ENCODE results near the gene IGSF3.

Gene IGSF3

DNA sequence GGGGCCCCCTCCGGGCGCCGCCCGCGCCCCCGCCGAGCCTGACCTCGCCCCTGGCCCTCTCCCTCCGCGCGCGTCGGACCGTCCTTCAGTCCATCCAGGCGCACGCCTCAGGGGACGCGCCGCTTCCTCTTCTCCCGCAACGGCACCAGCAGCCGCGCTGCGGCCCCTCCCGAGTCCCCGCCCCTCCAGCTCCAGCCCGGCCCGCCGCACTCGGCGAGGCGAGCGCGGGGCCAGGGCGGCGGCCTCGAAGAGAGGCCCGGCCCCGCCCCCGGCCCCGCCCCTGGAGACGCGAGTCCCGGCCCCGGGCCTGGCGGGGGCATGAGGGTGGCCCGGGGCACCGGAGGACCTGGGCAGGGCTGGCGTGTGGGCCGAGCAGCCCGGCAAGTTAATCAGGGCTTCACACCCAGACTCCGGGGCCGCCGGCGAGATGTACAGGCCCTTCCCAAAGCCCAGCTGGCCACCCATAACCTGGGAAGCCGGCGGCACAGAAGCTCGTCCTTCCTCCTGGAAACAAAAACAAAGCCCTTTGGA, at the start of gene IGSF3:
Gene IGSF3 (minus strand): TSS at position 159 of the 531 bp plus-strand sequence. CDS start 1,407 bp downstream, outside the sequence.
- DNase-seq, result peak; percentile 83

DNA sequence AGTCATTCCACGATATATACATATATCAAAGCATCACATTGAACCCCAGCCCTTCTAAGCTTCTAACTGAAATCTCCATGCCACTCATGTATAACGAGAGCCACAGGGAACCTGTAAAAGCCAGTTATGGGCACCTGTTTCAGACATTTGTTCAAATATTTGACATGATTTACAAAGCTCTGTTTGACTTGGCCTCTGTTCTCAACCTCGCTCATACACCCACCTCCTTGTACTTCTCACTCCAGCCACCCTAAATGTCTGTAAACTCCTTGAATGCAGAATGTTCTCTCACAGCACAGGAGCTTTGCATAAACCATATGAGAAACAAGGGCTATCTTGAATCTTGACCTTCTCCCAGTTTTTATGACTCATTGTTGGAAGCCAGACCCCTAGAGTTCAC, 49.8 kb upstream of the IGSF3 start:
- no peak for DNase-seq

DNA sequence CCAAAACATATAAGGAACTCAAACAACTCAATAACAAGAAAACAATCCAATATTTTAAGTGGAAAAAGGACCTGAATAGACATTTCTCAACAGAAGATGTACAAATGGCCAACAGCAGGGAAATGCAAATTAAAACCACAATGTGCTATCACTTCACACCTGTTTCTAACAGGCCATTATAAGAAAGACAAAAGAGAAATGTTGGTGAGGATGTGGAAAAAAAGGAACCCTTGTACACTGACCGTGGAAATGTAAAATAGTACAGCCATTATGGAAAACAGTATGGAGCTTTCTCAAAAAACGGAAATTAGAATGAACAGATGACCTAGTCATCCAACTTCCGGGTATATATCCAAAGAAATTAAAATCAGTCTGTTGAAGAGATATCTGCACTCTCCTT, 48.9 kb upstream of the IGSF3 start:
- DNase-seq, result no peak

DNA sequence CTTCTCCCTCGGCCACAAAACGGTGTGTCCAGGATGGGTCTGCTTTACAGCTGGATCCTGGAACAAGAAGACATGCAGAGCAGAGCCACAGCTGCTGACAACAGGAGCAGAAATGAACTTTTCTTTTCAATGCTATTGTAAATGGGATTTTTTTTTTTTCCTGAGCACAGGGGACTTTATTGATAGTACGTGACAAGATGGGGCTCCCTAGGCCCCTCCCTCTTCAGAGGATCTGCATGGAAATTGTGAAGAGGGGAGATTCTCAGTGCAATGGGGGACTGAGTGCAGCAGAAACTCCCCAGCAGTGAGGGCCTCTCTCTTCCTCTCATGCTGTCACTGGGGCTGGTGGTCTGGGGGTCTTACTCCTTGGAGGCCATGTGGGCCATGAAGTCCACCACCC, 45.9 kb upstream of the IGSF3 start:
- DNase-seq, result no peak

DNA sequence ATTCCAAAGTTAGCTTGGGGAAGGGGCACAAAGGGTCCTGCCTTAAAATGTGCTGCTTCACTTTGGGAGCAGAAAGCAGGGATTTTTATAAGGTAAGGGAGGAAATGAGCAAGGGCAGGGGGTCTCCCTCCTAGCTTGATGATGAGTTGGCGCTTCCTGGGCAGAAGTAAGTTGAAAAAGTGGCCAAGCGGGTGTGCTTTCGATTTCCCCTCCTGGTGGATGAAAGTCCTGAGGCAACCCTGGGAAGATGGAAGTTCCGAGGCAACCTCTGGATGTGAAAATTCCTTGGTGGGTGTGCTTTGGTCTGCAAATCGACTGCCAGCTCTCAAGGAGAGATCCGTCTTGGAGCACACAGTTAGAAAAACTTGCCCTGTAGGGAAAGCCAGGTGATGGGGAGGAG, 45.0 kb upstream of the IGSF3 start:
- no peak for DNase-seq

DNA sequence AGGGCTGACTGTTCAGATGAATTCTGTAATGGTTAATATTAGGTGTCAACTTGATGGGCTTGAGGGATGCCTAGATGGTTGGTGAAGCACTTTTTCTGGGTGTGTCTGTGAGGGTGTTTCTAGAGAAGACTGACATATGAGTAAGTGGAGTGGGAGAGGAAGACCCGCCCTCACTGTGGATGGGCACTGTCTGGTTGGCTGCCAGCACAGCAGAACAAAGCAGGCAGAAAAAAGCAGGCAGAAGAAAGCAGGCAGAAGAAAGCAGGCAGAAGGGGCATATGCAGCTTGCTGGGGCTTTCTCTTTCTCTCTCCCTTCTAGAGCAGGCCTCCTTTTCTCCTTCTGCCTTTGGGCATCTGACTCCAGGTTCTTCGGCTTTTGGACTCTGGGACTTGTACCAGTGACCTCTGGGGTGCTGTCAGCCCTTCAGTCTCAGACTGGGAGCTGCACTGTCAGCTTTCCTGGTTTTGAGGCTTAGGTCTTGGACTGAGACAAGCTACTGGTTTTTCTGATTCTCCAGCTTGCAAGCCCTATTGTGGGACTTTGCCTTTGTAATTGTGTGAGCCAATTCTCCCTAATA, 43.8 kb upstream of the IGSF3 start:
- peak; percentile 58 for DNase-seq

DNA sequence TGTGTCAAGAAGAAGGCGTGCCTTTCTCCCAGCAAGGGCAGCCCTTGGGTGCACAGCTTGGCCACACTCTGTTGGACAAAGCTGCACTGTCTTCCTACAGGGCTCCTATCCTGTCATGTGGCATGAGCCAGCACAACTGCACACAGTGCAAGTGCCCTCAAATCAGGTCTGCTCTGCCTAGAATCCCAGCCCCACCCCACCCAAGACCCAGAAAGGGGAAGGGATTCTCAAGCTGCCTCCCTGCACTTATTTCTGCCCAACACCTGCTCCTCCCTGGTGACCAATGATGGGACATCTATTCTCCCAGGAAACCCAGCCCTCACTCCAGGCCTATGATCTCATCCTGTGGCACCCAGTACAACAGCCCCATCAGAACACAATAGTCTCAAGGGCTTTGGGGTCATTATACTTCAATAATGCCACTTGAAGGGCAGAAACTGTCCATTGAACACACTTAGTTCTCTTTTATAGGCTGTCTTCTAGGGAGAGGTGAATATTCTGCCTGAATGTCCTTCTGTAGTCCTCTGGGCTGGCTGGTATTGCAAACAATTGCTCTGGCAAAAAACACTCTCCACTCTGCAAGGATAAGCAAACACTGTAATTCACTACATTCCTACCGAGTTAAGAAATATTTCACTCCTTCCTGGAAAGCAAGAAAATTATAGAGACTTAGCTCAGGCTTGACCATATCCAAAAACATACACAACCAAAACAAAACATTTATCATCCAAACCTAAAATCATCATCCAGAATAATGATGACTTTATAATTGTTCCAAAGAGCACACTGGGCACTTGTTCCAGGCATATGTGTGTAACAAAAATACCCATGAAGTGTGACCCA, 43.1 kb upstream of the IGSF3 start:
- DNase-seq, result no peak

DNA sequence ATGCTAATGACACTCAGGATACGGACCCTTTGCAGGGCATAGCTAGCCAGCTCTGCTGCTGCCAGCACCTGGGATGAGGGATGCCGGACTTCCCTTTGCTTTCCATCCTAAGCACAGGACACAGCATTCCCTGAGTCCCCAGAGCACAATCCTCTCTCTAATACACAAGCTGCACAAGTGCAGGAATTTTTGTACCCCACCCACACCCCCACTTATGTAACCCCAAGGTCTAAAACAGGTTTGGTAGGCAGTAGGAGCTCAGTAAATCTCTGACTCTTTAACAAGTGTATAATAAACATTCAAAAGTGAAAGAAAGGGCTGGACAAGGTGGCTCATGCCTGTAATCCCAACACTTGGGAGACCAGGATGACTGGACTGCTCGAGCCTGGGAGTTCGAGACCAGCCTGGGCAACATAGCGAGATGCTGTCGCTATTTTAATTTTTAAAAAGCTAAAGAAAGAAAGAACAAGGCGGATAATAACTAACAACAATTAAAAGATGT, 42.2 kb upstream of the IGSF3 start:
- no peak for DNase-seq

DNA sequence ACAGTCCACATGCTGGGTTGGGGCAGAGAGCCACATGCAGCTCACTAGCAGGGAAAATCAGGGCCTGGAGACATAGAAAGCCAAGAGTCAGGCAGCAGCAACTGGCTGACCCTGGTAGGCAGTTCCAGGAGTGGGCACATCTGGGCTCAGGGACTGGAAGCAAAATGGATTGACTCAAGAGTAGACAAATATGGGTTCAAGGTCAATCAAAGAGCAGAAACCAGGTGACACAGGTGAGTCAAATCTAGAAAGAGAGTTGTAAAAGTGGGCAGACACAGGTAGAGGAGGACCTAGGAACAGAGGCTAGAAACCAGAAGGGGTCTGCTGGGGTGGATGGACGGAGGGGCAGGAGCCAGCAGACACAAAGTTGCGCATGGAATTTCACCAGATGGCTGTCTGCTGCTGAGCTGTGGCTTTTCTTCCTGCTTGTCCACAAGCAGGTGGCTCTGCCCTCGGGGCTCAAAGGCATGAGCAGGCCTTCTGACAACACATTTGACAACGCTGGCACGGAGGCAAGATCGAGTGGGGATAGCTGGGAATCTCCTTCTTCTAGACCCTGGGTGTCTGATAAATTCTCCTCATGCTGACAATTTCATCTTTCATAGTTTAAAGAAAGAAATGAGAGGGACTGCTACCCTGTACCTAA, 40.8 kb upstream of the IGSF3 start:
- DNase-seq, result no peak

DNA sequence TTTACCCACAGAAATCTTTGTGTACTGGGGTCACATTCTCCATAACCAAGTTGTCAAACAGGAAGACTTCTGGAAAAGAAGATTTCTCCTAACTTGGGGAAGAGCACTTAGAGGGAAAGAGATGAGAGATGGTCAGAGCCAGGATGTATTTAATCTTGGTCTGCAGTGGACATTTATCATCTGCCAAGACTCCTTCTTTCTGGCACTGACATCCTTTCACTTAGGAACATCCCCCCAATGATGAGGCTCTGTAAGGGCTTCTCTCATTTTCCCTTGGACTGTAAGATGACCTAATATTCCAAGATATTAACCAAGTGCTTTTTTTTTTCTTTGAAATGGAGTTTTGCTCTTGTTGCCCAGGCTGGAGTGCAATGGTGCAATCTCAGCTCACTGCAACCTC, 39.3 kb upstream of the IGSF3 start:
- DNase-seq, result no peak

DNA sequence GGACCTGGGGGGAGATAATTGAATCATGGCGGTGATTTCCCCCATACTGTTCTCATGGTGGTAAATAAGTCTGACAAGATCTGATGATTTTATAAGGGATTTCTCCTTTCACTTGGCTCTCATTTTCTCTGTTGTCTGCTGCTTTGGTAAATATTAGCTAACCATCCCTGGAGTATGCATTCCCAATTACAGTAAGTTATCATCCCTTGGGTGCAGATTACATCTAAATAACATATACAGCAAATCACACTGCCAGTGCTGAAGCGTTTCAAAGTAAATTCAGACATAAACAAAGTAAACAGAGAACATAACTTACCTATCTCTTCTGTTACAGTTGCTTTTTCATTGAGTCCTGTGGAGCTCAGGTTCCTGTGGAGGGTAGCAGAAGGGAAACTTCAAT, 38.6 kb upstream of the IGSF3 start:
- no peak for DNase-seq

DNA sequence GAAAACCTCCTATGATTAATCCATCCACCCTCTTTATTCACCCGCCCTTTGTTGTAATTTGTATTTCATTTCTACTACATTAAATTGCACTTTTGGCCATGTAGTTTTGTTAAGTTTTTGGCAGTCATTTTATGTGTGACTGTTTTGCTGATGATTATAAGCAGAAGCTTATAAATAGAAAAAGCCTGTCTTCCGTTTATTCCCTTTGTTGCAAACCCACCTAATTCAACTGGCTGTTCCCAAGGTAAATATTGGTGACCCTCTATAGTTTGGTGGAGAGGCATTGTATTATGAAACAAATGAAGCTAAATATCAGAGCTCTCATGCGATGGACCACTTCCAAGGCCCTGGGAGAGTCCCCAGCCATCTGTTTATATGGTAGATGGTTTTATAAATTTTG, 36.7 kb upstream of the IGSF3 start:
- no peak for DNase-seq

DNA sequence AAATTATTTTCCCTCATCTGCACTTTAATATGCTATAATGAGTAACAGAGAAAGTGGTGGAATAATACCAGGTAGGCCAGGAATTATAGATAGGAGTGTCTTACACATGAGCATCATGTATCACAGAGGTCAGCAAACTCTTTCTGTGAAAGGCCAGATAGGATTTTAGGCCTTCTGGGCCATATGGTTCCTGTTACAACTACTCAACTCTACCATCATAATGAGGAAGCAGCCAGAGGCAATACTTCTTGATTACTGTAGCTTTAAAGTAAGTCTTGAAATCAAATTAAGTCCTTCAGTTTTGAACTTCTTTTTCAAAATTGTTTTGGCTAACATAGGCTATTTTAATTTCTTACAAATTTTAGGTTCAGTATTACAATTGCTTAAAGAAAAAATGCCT, 32.1 kb upstream of the IGSF3 start:
- DNase-seq, result no peak

DNA sequence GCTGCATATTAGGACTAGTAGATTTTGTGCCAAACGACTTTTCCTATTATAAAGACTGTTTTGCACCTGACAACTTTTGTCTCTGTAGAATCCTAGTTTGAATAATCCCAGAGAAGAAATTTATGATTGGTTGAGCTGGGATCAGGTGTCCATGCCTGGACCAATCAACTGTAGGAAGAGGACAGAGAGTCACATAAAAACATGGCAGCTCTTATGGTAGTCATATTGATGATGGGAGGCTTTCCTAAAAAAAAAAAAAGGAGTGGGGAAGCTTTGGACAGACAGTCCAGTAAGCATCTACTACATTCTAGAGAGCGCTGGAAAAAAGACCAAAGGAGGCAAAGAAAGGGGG, 30.7 kb upstream of the IGSF3 start:
- DNase-seq, result no peak

DNA sequence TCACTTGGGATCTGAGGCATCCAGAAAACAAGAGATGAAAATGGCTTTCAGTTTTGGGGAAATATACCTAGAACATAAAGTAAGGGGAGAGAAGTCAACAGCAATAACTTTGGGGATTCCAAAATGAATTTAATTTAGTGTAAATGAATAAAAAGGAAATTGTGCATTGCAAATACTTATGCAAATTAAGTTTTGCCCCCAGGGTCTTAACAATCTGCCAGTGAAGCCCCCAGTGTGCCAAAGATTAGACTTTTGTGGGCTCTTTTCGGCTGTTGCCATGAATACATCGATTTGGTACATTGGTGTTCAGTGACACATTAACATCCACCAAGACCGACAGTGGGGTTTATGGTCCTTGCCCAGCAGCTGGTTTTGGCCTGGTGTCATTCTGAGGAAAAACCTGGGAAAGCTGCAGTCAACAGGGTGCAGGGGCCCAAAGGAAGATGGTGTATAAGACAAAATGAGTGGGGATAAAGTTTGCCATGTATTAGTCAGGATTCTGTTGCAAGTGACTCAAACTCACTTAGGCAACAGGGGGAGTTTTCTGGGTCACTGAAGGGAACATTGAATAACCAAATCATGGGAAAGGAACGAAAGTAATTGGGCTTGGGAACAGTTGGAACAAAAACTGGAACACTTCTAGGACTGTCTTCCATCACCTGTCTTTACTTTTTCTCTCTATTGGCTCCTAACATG, 30.2 kb upstream of the IGSF3 start:
- DNase-seq, result no peak

DNA sequence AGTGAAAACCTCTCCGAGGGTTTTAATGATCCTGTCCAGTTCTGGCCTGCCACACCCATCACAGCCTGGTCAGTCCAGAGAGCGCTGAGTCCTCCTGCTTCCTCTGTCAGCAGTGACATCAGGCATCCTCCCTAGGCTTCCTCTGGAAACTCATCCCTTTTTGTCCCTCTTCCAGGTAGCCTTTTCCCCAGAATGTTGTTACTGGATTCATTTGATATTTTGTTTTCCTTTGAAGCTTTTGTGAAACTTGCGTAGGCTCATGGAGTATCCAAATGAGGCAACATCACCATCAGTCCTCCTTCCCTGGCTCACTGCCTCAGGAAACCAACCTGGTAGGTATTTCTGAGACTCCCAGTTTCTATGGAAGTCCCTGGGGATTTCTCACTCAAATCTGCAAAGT, 27.0 kb upstream of the IGSF3 start:
- no peak for DNase-seq

DNA sequence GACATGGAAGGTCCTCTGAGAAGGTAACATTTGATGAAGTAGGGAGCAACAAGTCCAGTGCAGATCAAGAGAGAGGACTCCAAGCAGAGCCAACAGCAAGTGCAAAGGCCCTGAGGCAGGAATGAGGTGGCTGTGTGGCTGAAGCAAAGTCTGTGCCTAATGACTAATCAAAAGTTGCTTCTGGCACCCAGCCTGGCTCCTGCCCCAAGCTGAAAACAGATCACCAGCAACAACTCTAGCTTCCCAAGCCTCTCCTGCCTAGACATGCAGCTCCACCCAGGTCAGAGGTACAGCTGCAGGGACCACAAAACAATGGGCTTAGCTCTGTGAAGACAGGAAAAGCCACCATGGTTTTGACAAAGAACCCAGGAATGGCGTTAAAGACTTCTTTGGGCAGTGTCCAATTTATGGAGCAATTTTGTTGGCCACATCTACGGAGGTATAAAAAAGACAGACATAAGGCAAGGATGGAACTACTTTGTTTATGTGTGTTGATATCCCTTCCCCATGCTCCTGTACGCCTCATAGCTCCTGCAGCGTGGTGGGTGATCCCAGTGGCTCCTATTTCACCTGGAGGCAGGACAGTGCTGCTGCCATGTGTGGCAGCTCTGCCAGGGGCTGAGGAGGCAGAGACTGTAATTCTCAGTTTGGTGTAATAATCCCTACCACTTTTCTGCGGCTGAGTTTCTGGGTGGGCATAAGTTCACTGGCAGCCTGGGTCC, 26.4 kb upstream of the IGSF3 start:
- DNase-seq, result no peak

DNA sequence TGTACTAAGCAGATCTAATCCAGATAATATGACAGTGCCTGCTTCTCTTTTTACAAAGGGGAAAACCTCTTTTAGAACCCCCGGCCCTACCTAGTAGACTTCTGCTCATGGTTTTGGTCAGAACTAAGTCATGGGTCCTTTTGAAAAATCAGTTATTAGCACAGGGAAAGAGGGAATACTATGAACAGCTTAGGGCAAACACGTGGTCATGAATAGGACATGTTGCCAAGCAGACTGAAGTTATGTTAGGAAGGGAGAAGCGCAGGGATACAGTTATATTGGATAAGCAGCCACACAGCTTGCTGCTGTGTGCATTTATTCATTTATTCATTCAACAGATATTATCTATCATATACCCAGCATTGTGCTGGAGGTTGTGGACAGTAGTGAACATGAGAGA, 25.3 kb upstream of the IGSF3 start:
- DNase-seq, result no peak

DNA sequence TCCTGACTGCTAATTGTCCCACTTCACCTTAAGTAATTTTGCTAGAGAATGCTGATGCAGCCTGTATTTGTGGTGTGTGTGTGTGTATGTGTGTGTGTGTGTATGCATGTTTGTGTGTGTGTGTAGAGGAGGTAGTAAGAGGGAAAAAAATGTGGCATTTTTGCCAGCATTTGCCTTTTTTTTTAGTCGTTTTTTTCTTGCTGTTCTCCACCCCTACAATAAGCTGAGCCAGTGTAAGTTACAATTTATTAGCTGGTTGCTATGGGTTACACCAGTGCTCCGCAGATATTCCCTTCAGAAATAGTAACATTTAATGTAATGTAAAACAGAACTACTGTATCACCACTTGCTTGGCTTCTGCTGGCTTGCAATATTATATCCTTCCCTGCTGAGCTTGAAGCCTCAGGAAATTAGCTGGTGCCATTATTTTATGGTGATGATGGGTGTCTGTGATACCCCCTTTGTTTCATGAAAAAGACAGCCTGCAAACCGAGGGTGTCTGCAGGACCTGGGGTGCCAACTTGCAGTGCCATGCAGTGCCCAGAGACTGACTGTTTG, 23.4 kb upstream of the IGSF3 start:
- DNase-seq, result peak; percentile 45

DNA sequence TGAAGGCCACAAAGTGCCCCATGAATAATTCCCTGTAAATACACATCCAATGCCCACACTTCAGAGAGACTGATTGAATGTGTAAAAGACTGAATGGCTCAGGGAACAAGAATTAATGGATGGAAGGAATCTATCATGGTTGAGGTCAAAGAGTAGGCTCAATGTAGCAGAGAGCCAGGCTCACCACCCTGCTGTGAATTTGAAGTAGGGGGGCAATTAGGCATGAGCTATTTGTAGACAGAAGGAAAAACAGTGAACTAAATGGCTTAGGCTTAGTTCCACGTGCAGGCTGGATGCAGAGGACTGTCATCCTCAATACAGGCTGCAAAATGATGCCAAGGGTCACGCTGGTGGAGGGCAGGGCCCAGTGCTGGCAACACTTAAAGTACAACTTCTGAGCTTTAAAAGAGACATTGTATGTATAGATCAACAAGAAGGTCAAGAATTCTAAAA, 22.9 kb upstream of the IGSF3 start:
- no peak for DNase-seq

DNA sequence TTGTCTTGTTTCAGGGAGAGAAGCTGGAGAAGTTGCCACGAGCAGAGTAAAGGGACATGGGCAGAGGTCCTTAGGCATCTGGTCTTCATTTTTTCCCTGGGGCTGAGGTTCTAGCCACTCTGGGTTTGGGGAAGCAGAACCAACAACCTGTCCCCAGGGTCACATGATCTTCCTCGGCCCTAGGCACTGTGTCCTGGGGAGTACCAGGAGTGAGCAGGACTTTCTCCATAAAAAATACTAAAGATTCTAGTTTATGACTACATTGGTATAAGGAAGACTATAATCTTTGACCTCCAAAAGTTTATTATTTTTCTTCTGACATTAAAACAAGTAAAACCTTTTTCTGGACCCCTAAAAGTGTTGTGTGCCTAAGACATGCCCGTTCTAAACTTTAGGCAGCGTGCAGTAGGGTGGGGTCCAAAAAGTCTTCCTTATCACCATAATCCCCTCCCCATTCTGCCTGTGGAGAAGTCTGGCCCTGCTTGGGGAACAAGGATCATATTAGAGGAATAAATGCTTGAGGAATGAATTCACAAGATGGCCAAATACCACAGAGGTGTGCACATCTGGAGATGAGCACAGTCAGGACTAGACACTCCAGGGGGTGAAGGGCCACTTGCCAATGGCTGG, 19.3 kb upstream of the IGSF3 start:
- DNase-seq, result no peak

DNA sequence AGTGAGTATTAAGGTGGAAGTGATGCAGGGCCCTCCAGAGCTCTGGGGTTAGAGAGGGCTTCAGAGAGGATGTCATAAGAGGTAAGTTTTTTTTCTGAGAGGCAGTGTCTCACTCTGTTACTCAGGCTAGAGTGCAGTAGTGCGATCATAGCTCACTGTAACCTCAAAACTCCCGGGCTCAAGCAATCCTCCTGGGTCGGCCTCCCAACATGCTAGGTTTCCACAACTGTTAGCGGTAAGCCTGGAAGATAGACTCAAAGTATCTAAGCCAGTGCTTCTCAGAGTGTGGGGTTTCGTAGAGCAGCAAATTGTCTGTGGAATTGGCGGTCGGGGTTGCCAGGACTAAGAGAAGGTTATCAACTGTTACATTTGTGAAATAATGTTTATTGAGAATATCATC, 18.6 kb upstream of the IGSF3 start:
- no peak for DNase-seq
